T-cell (primary cell): ENCODE data around the gene PSIP1. TPM values are rescaled to one million over a fixed set of nuclear protein-coding genes. Genes with fewer than 3 reads are reported as not detected.
"Not testable (repeated sequence)": the region's sequence is repeated elsewhere in the genome, so short reads cannot be mapped to it uniquely, and the experiment has no call there.

Source experiments
- ATAC-seq, 4 experiments: fragments of 200-7000 bp in 3 of 4; fragments of 150-1000 bp in 1 of 4; cut with Tn5 transposase; replicated peaks in 1 of 4; 1 replicate in 3 of 4; 2 replicates in 1 of 4; pipeline ENCODE4 v1.10.0; 2021; ENCODE audit warnings: moderate library complexity in 3 of 4, mild to moderate bottlenecking in 2 of 4, moderate number of reproducible peaks in 1 of 4
- CTCF ChIA-PET, 2 donors: fragments of 300-600 bp; sonication (Branson Sonifier 250); formaldehyde crosslinking; loops; one replicate each; lab custom pipeline; 2022; ENCODE audit warnings: antibody characterized with exemption in 2 of 2; lab: Charles Lee
- POLR2A ChIA-PET, 2 donors: fragments of 300-600 bp; sonication (Branson Sonifier 250); formaldehyde crosslinking; loops; one replicate each; lab custom pipeline; 2022; ENCODE audit warnings: antibody characterized with exemption in 2 of 2; lab: Charles Lee
- DNase-seq, 35 experiments: peaks; one replicate each; pipeline versions ENCODE4 v3.0.0 to v3.0.0-alpha.2; 2013 to 2023
- H3K27ac ChIP-seq: one replicate; pipeline ENCODE4 v1.5.1; 2013; ENCODE audit warnings: low read length
- H3K27me3 ChIP-seq, 2 experiments: replicated peaks in 1 of 2; 1 replicate in 1 of 2; 2 replicates in 1 of 2; pipeline versions ENCODE4 v1.6.1 to v1.7.0; 2013; ENCODE audit warnings: low read length in 1 of 2, mixed read lengths in 1 of 2; ENCODE audit not compliant: control insufficient read depth in 2 of 2, insufficient read depth in 2 of 2; ENCODE audit errors: extremely low read depth in 1 of 2
- H3K36me3 ChIP-seq, 2 donors: 1 replicate in 1 of 2; 2 replicates in 1 of 2; pipeline versions ENCODE4 v1.6.1 to v1.7.0; 2013; ENCODE audit warnings: low read length in 1 of 2; ENCODE audit not compliant: control insufficient read depth in 2 of 2, insufficient read depth in 1 of 2; ENCODE audit errors: extremely low read depth in 1 of 2
- H3K4me1 ChIP-seq, 2 experiments: 1 replicate in 1 of 2; 2 replicates in 1 of 2; pipeline versions ENCODE4 v1.6.1 to v1.7.0; 2013; ENCODE audit warnings: low read length in 2 of 2, mixed read lengths in 1 of 2; ENCODE audit not compliant: insufficient read depth in 2 of 2, control insufficient read depth in 1 of 2; ENCODE audit errors: extremely low read depth in 1 of 2
- H3K4me3 ChIP-seq, 2 donors: 1 replicate in 1 of 2; 2 replicates in 1 of 2; pipeline versions ENCODE4 v1.5.1 to v1.7.0; 2013; ENCODE audit warnings: mild to moderate bottlenecking in 2 of 2, low read length in 1 of 2, moderate library complexity in 1 of 2; ENCODE audit not compliant: control insufficient read depth in 1 of 2; ENCODE audit errors: extremely low read depth in 1 of 2
- H3K9me3 ChIP-seq: 2 replicates; pipeline ENCODE4 v1.7.0; 2013
- H3K27ac Mint-ChIP-seq, 2 donors: one replicate each; pipeline ENCODE4 v1.8.0; 2020 to 2021; ENCODE audit warnings: mild to moderate bottlenecking in 2 of 2, mixed read lengths in 2 of 2
- H3K27me3 Mint-ChIP-seq, 2 donors: one replicate each; pipeline ENCODE4 v1.8.0; 2021 to 2022; ENCODE audit warnings: mixed read lengths in 2 of 2
- H3K36me3 Mint-ChIP-seq: one replicate; pipeline ENCODE4 v1.8.0; 2021; ENCODE audit warnings: mixed read lengths
- H3K4me1 Mint-ChIP-seq, 3 donors: one replicate each; pipeline ENCODE4 v1.8.0; 2020 to 2022; ENCODE audit warnings: mixed read lengths in 3 of 3, mild to moderate bottlenecking in 1 of 3
- H3K4me3 Mint-ChIP-seq, 3 donors: one replicate each; pipeline ENCODE4 v1.8.0; 2020 to 2022; ENCODE audit warnings: mild to moderate bottlenecking in 3 of 3, mixed read lengths in 3 of 3, moderate library complexity in 3 of 3
- H3K9me3 Mint-ChIP-seq, 3 donors: one replicate each; pipeline ENCODE4 v1.8.0; 2020 to 2022; ENCODE audit warnings: mixed read lengths in 3 of 3
- WGBS: methylation state at CpG from one replicate; pipeline ENCODE4 v1.1.5; 2013; ENCODE audit warnings: missing lambda C conversion rate; ENCODE audit not compliant: insufficient coverage; 5-methylcytosine and 5-hydroxymethylcytosine counted together
- total RNA-seq, 35 experiments: library from RNA in 6 of 35; stranded (reverse) in 6 of 35; fragments of 120-200 nt in 1 of 35; gene quantifications; one replicate each; pipeline versions ENCODE4 v1.2.1 to v1.2.4 and lab custom pipeline; 2013 to 2026

The PSIP1 gene
- total RNA-seq, 5 donors from 2014 or later (not counting 1 experiment from before 2014, with no cell fraction given), result 125 to 140 (median 132) TPM

DNA sequence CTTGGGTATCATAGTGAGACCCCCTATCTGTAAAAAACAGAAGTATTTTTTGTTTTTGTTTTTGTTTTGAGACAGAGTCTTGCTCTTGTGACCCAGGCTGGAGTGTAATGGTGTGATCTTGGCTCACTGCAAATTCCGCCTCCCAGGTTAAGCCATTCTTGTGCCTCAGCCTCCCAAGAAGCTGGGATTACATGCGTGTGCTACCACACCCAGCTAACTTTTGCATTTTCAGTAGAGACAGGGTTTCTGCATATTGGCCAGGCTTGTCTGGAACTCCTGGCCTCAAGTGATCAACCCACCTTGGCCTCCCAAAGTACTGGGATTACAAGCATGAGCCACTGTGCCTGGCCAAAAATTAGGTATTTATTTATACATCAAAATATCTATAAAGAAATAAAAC is 31.9 kb upstream of the PSIP1 start:
- Histone ChIP-seq H3K4me1 (no peaks in the 10 kb centered on the region), H3K27me3 (peaks cover 0 to 2% of the 10 kb centered on the region in 2 experiments), H3K27ac (no peak overlapping the region), H3K4me3 (no peak overlapping the region), H3K36me3 (no peaks in the 10 kb centered on the region), H3K9me3 (no peaks in the 10 kb centered on the region)
- ChIA-PET CTCF (interaction anchor here in 1 of 2 donors (0.6 to 1.2 kb wide), 2 partner anchors 8 to 555 kb away, joined by 3 to 5 read pairs; no protein-coding TSS in a partner anchor), POLR2A (no interaction called here)
- no peaks in the 10 kb centered on the region for H3K36me3 Mint-ChIP-seq
- no peak overlapping the region for H3K27ac Mint-ChIP-seq
- DNase-seq (no peak), ATAC-seq (no peak)
- WGBS, result 100% methylated on average over 1 of the region's 2 CpGs
- H3K27me3 Mint-ChIP-seq, result peaks cover 3 to 4% of the 10 kb centered on the region in 2 donors
- no peak overlapping the region for H3K4me3 Mint-ChIP-seq
- no peaks in the 10 kb centered on the region for H3K9me3 Mint-ChIP-seq
- no peaks in the 10 kb centered on the region for H3K4me1 Mint-ChIP-seq

DNA sequence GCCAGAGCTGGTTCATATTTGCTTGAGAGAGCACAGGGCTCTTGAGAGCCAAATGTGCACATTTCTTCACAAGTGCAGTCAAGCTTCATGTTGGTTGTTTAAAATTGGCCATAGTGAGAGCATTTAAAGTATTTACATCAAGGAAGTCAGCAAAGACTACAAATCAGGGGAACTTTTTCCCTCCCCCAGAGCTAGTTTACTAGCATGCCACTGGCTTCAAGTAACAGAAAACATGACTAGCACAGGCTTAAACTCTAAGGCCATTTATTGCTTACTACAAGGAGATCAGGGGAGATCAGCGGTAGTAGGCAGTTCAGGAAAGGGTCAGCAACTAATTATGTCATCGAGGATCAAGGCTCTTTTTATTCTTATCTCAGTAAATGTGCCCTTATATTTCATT is 31.1 kb upstream of the PSIP1 start:
- Histone ChIP-seq H3K4me3 (no peak overlapping the region), H3K4me1 (no peaks in the 10 kb centered on the region), H3K27ac (no peak overlapping the region), H3K9me3 (no peaks in the 10 kb centered on the region), H3K36me3 (no peaks in the 10 kb centered on the region), H3K27me3 (peaks cover 0 to 2% of the 10 kb centered on the region in 2 experiments)
- CTCF ChIA-PET, result no interaction called here
- POLR2A ChIA-PET, result interaction anchor here in 1 of 2 donors (0.5 kb wide), 1 partner anchor 301 kb away, joined by 4 read pairs; no protein-coding TSS in a partner anchor
- no peak overlapping the region for H3K4me3 Mint-ChIP-seq
- H3K27ac Mint-ChIP-seq, result no peak overlapping the region
- H3K9me3 Mint-ChIP-seq, result no peaks in the 10 kb centered on the region
- ATAC-seq, result no peak
- no peak for DNase-seq
- H3K4me1 Mint-ChIP-seq, result no peaks in the 10 kb centered on the region
- no peaks in the 10 kb centered on the region for H3K36me3 Mint-ChIP-seq
- 100% methylated on average over 1 of the region's 2 CpGs for WGBS
- peaks cover 3 to 4% of the 10 kb centered on the region in 2 donors for H3K27me3 Mint-ChIP-seq

DNA sequence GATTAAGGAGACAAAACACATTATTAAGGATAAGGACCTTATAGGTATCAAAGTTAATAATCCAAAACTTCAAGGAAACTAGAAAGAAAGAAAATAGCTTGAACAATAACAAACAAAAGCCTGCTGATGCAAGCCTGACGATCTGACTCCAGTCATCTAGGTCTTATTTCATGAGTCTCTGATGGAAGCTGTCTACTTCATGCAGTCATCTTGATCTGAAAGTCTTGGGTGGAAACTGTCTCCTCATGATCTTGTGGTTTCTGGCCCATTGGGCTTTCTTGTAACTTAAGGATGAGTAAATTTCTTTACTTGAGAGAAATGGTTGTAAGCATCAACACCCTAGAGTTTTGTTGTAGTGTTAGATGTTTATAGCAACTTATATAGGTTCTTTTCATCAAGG is 20.6 kb upstream of the PSIP1 start:
- H3K27ac ChIP-seq, result no peak overlapping the region
- WGBS, result 67% methylated on average over 1 of the region's 1 CpG
- ChIA-PET CTCF (no interaction called here), POLR2A (no interaction called here)
- no peaks in the 10 kb centered on the region for H3K36me3 ChIP-seq
- Mint-ChIP-seq H3K9me3 (no peaks in the 10 kb centered on the region), H3K27ac (peak overlapping the region in 1 of 2 donors; percentile 8), H3K4me1 (peaks cover 0 to 6% (median 4%) of the 10 kb centered on the region in 3 donors), H3K36me3 (no peaks in the 10 kb centered on the region), H3K4me3 (no peak overlapping the region), H3K27me3 (no peaks in the 10 kb centered on the region)
- no peaks in the 10 kb centered on the region for H3K27me3 ChIP-seq
- no peak for DNase-seq
- H3K4me1 ChIP-seq, result peaks cover 0 to 6% of the 10 kb centered on the region in 2 experiments
- H3K4me3 ChIP-seq, result no peak overlapping the region
- ATAC-seq, result no peak
- no peaks in the 10 kb centered on the region for H3K9me3 ChIP-seq

DNA sequence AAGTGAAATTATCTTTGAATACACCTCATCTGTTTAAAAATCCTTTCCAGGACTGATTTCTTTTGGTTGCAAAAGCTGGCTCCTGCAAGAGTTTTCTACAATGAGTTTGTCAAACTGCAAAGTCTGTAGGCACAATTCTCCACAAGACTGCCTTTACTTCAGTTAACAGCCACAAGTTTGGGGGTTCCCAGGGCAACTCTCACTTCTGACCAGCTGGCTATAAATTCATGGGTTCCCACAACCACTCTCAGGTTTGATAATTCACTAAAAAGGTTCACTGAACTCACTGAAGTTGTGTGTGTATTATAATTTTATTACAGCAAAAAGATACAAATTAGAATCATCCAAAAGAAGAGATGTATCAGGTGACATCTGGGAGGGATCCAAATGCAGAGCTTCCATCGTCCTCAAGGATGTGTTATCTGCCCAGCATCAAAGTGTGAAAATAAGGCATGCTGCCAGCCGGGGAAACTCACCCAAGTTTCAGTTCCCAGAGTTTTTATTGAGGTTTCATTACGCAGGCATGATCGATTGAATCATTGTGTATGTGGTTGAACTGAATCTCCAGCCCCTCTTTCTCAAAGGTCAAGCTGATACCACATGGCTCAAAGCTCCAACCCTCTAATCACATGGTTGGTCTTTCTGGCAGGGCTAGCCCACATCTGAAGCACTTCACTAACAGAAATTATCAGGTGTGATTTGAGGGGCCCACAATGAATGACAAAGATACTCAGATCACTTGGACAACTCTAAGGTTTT is 19.0 kb upstream of the PSIP1 start:
- H3K27ac ChIP-seq, result no peak overlapping the region
- ATAC-seq (no peak), DNase-seq (no peak)
- Mint-ChIP-seq H3K4me1 (peaks cover 0 to 6% (median 4%) of the 10 kb centered on the region in 3 donors), H3K9me3 (no peaks in the 10 kb centered on the region), H3K4me3 (no peak overlapping the region), H3K27ac (no peak overlapping the region), H3K27me3 (peaks cover 0 to 6% of the 10 kb centered on the region in 2 donors), H3K36me3 (no peaks in the 10 kb centered on the region)
- no peaks in the 10 kb centered on the region for H3K9me3 ChIP-seq
- H3K36me3 ChIP-seq, result no peaks in the 10 kb centered on the region
- no peaks in the 10 kb centered on the region for H3K27me3 ChIP-seq
- peaks cover 0 to 6% of the 10 kb centered on the region in 2 experiments for H3K4me1 ChIP-seq
- H3K4me3 ChIP-seq, result no peak overlapping the region
- ChIA-PET CTCF (interaction anchor here in 1 of 2 donors (0.9 kb wide), 1 partner anchor 11 kb away, joined by 3 read pairs; no protein-coding TSS in a partner anchor), POLR2A (no interaction called here)
- WGBS, result 40% methylated on average over 1 of the region's 4 CpGs

DNA sequence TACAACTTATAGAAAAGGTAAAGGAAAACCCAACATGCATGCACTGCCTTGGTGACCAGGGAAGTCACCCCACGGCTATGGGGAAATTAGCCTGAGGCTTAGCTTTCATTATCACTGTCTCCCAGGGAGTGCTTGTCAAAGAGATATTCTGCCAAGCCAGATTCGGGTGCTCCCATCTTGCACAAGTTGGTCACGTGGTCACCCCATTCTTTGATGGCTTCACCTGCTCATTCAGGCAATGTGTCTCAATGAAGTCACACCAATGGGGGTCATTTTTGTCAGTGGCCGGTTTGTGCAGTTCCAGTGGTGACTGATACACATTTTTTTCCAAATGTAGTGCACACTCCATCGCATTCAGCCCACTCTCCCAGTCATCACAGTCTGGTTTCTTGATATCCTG is 16.3 kb upstream of the PSIP1 start:
- not testable (repeated sequence) for H3K36me3 ChIP-seq

DNA sequence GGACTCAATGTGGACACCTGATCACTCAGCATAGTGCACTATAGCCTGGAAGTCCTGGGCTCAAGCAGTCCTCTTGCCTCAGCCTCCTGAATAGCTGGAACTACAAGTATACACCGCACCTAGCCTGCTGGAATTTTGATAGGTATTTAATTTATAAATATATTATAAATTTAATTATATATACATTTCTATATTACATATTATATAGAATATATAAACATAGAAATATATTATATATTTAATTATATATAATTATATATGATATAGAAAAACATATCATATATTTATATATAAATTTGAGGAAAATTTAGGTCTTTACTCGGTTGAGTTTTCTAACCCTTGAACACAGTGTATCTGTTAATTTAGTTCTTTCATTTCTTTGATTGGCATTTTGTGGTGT is 15.2 kb upstream of the PSIP1 start:
- Mint-ChIP-seq H3K4me1 (peaks cover 0 to 4% (median 2%) of the 10 kb centered on the region in 3 donors), H3K9me3 (no peaks in the 10 kb centered on the region), H3K36me3 (no peaks in the 10 kb centered on the region), H3K27ac (no peak overlapping the region), H3K27me3 (peaks cover 0 to 6% of the 10 kb centered on the region in 2 donors), H3K4me3 (no peak overlapping the region)
- Histone ChIP-seq H3K4me3 (no peak overlapping the region), H3K36me3 (no peaks in the 10 kb centered on the region), H3K9me3 (no peaks in the 10 kb centered on the region), H3K27ac (no peak overlapping the region), H3K27me3 (peaks cover 0 to 4% of the 10 kb centered on the region in 2 experiments), H3K4me1 (peaks cover 0 to 2% of the 10 kb centered on the region in 2 experiments)
- WGBS, result no CpG with 5 or more reads among the region's 2 CpGs
- POLR2A ChIA-PET, result no interaction called here
- CTCF ChIA-PET, result interaction anchor here in 1 of 2 donors (1.1 kb wide), 1 partner anchor 10 kb away, joined by 4 read pairs; no protein-coding TSS in a partner anchor
- DNase-seq, result no peak
- no peak for ATAC-seq

More for the DNA sequence above, 16.3 kb upstream of the PSIP1 start:
- H3K4me1 Mint-ChIP-seq, H3K9me3 ChIP-seq, H3K27ac Mint-ChIP-seq, H3K27me3 ChIP-seq, H3K27me3 Mint-ChIP-seq, H3K27ac ChIP-seq, H3K9me3 Mint-ChIP-seq, H3K4me3 Mint-ChIP-seq, H3K4me3 ChIP-seq, ATAC-seq, H3K36me3 Mint-ChIP-seq, CTCF ChIA-PET, POLR2A ChIA-PET, DNase-seq, H3K4me1 ChIP-seq: not testable (repeated sequence)
- WGBS, result 91% methylated on average over 2 of the region's 5 CpGs
